Hematopoietic multipotent progenitor cell treated with erythropoietin and hydrocortisone succinate and interleukin-3 and kit ligand, for 8 days (in vitro differentiated cells): ENCODE measurements around the gene DEFB128.
"Not testable (repeated sequence)": the region's sequence is repeated elsewhere in the genome, so short reads cannot be mapped to it uniquely, and the experiment has no call there.

Experiments
- DNase-seq: peaks from one replicate; pipeline ENCODE4 v3.0.0-alpha.2; 2015

Gene DEFB128

GRCh38 chr20:189611-190010 is at the start of gene DEFB128:
Gene DEFB128, minus strand, starts transcription at chr20:189711. Its CDS starts 88 bp downstream, at chr20:189623.
- no peak for DNase-seq

- DNase-seq, result no peak
Observed at GRCh38 chr20:237929-238328, 48.4 kb upstream of the DEFB128 start.

- peak; percentile 6 for DNase-seq
Observed at GRCh38 chr20:237489-237888, 48.0 kb upstream of the DEFB128 start.

GRCh38 chr20:235891-236290 is 46.4 kb upstream of the DEFB128 start:
- DNase-seq, result no peak

- no peak for DNase-seq
Observed at GRCh38 chr20:227439-228105, 38.1 kb upstream of the DEFB128 start.

- DNase-seq, result no peak
Observed at GRCh38 chr20:226958-227357, 37.4 kb upstream of the DEFB128 start, which contains the start of gene DEFB129. Gene DEFB129, plus strand, starts transcription at chr20:227258. Its CDS starts 31 bp downstream, at chr20:227289.

- not testable (repeated sequence) for DNase-seq
Observed at GRCh38 chr20:225879-226278, 36.4 kb upstream of the DEFB128 start.

GRCh38 chr20:221258-221830 is 31.8 kb upstream of the DEFB128 start:
- no peak for DNase-seq

GRCh38 chr20:219290-220115 is 30.0 kb upstream of the DEFB128 start:
- DNase-seq, result peak; percentile 24

GRCh38 chr20:217266-217665 is 27.8 kb upstream of the DEFB128 start:
- no peak for DNase-seq

GRCh38 chr20:215796-216195 is 26.3 kb upstream of the DEFB128 start:
- DNase-seq, result no peak

- no peak for DNase-seq
Observed at GRCh38 chr20:214383-214782, 24.9 kb upstream of the DEFB128 start.

- no peak for DNase-seq
Observed at GRCh38 chr20:210809-211502, 21.4 kb upstream of the DEFB128 start.

GRCh38 chr20:208942-209566 is 19.5 kb upstream of the DEFB128 start:
- DNase-seq, result peak; percentile 68

GRCh38 chr20:203630-204029 is 14.1 kb upstream of the DEFB128 start:
- not testable (repeated sequence) for DNase-seq

- DNase-seq, result no peak
Observed at GRCh38 chr20:199996-200395, 10.5 kb upstream of the DEFB128 start.

- no peak for DNase-seq
Observed at GRCh38 chr20:198225-198624, 8.7 kb upstream of the DEFB128 start.

- DNase-seq, result no peak
Observed at GRCh38 chr20:187733-188132, 1.8 kb downstream of the DEFB128 start.

GRCh38 chr20:184288-184687 is 5.2 kb downstream of the DEFB128 start:
- no peak for DNase-seq

- no peak for DNase-seq
Observed at GRCh38 chr20:168876-169275, 20.6 kb downstream of the DEFB128 start.

GRCh38 chr20:164618-165017 is 24.9 kb downstream of the DEFB128 start:
- DNase-seq, result no peak

- no peak for DNase-seq
Observed at GRCh38 chr20:157154-157553, 32.4 kb downstream of the DEFB128 start, which contains the start of gene DEFB127. Gene DEFB127, plus strand, starts transcription at chr20:157454. Its CDS starts 91 bp downstream, at chr20:157545.

GRCh38 chr20:152131-152530 is 37.4 kb downstream of the DEFB128 start:
- no peak for DNase-seq
